ENCODE data around the gene CPA2. TPM values are rescaled to one million over a fixed set of nuclear protein-coding genes. Genes with fewer than 3 reads are reported as not detected.

The CPA2 gene
- total RNA-seq, 2 experiments from 2014 or later = not detected

- ATAC-seq (ENCODE audit: poor library complexity) = no peak
- Mint-ChIP-seq H3K27me3 (no peaks in the 10 kb centered on the region), H3K27ac (no peak overlapping the region), H3K9me3 (no peaks in the 10 kb centered on the region), H3K4me3 (no peak overlapping the region), H3K36me3 (ENCODE audit: low read depth) (no peaks in the 10 kb centered on the region), H3K4me1 (ENCODE audit: low read depth) (no peaks in the 10 kb centered on the region)
- Histone ChIP-seq H3K27ac (ENCODE audit: low read depth in 1 of 2, low read length in 2 of 2) (no peak overlapping the region), H3K4me1 (ENCODE audit: insufficient read depth, low read length) (peaks cover 5% of the 10 kb centered on the region), H3K36me3 (ENCODE audit: insufficient read depth, low read length) (no peaks in the 10 kb centered on the region), H3K4me3 (ENCODE audit: low read length) (no peak overlapping the region), H3K9me3 (ENCODE audit: control insufficient read depth in 1 of 2, insufficient read depth in 1 of 2, low read length in 2 of 2) (no peaks in the 10 kb centered on the region), H3K27me3 (ENCODE audit: control insufficient read depth in 1 of 2, insufficient read depth in 2 of 2, low read length in 2 of 2) (peaks cover 0 to 2% of the 10 kb centered on the region in 2 experiments)
- intact Hi-C loops (cut with DNase I, micrococcal nuclease) = no loop called here
- ChIA-PET CTCF (no interaction called here), POLR2A (no interaction called here)
- no peak for TF ChIP-seq CTCF (IDR thresholded peaks at IDR 0.05)
- no peak for DNase-seq
Measured at GRCh38 chr7:130268463-130269317, 2.0 kb downstream of the CPA2 start.

GRCh38 chr7:130269318-130269694 lies 2.6 kb downstream of the CPA2 start:
- no peak overlapping the region for H3K27ac Mint-ChIP-seq
- TF ChIP-seq CTCF (IDR thresholded peaks at IDR 0.05) = no peak
- no peaks in the 10 kb centered on the region for H3K36me3 Mint-ChIP-seq (ENCODE audit: low read depth)
- ChIA-PET CTCF (no interaction called here), POLR2A (no interaction called here)
- Histone ChIP-seq H3K4me3 (ENCODE audit: low read length) (no peak overlapping the region), H3K4me1 (ENCODE audit: insufficient read depth, low read length) (peaks cover 5% of the 10 kb centered on the region), H3K27me3 (ENCODE audit: control insufficient read depth in 1 of 2, insufficient read depth in 2 of 2, low read length in 2 of 2) (peaks cover 0 to 2% of the 10 kb centered on the region in 2 experiments), H3K27ac (ENCODE audit: low read depth in 1 of 2, low read length in 2 of 2) (no peak overlapping the region), H3K9me3 (ENCODE audit: control insufficient read depth in 1 of 2, insufficient read depth in 1 of 2, low read length in 2 of 2) (no peaks in the 10 kb centered on the region), H3K36me3 (ENCODE audit: insufficient read depth, low read length) (no peaks in the 10 kb centered on the region)
- DNase-seq (no peak), ATAC-seq (ENCODE audit: poor library complexity) (no peak)
- no peaks in the 10 kb centered on the region for H3K27me3 Mint-ChIP-seq
- intact Hi-C loops (cut with DNase I, micrococcal nuclease) = no loop called here
- H3K9me3 Mint-ChIP-seq = no peaks in the 10 kb centered on the region
- no peak overlapping the region for H3K4me3 Mint-ChIP-seq
- H3K4me1 Mint-ChIP-seq (ENCODE audit: low read depth) = peaks cover 5% of the 10 kb centered on the region

- no peaks in the 10 kb centered on the region for H3K27me3 Mint-ChIP-seq
- H3K27ac Mint-ChIP-seq = no peak overlapping the region
- Histone ChIP-seq H3K27ac (ENCODE audit: low read depth in 1 of 2, low read length in 2 of 2) (no peak overlapping the region), H3K9me3 (ENCODE audit: control insufficient read depth in 1 of 2, insufficient read depth in 1 of 2, low read length in 2 of 2) (no peaks in the 10 kb centered on the region), H3K4me1 (ENCODE audit: insufficient read depth, low read length) (peaks cover 5% of the 10 kb centered on the region), H3K36me3 (ENCODE audit: insufficient read depth, low read length) (no peaks in the 10 kb centered on the region), H3K4me3 (ENCODE audit: low read length) (no peak overlapping the region), H3K27me3 (ENCODE audit: control insufficient read depth in 1 of 2, insufficient read depth in 2 of 2, low read length in 2 of 2) (peaks cover 0 to 2% of the 10 kb centered on the region in 2 experiments)
- intact Hi-C loops (cut with DNase I, micrococcal nuclease) = no loop called here
- ChIA-PET POLR2A (no interaction called here), CTCF (no interaction called here)
- ATAC-seq (ENCODE audit: poor library complexity) (no peak), DNase-seq (no peak)
- no peaks in the 10 kb centered on the region for H3K36me3 Mint-ChIP-seq (ENCODE audit: low read depth)
- H3K4me1 Mint-ChIP-seq (ENCODE audit: low read depth) = peaks cover 5% of the 10 kb centered on the region
- no peak for TF ChIP-seq CTCF (IDR thresholded peaks at IDR 0.05)
- no peak overlapping the region for H3K4me3 Mint-ChIP-seq
- no peaks in the 10 kb centered on the region for H3K9me3 Mint-ChIP-seq
Measured at GRCh38 chr7:130270947-130271800, 4.5 kb downstream of the CPA2 start.

All from CD4-positive, alpha-beta T cell (primary cell).